ENCODE measurements around the gene LGR5.
A peak's percentile ranks its signal among the peaks of the same experiment; 100 is the strongest.

The LGR5 gene

GRCh38 chr12:71499834-71500233 lies 60.2 kb downstream of the LGR5 start:
- no peak for DNase-seq (ENCODE audit: low read depth)
- TF ChIP-seq CTCF (conservative IDR thresholded peaks at IDR 0.05; ENCODE audit: low read length), result no peak
- H3K4me3 ChIP-seq (ENCODE audit: low read length), result no peak overlapping the region

DNA sequence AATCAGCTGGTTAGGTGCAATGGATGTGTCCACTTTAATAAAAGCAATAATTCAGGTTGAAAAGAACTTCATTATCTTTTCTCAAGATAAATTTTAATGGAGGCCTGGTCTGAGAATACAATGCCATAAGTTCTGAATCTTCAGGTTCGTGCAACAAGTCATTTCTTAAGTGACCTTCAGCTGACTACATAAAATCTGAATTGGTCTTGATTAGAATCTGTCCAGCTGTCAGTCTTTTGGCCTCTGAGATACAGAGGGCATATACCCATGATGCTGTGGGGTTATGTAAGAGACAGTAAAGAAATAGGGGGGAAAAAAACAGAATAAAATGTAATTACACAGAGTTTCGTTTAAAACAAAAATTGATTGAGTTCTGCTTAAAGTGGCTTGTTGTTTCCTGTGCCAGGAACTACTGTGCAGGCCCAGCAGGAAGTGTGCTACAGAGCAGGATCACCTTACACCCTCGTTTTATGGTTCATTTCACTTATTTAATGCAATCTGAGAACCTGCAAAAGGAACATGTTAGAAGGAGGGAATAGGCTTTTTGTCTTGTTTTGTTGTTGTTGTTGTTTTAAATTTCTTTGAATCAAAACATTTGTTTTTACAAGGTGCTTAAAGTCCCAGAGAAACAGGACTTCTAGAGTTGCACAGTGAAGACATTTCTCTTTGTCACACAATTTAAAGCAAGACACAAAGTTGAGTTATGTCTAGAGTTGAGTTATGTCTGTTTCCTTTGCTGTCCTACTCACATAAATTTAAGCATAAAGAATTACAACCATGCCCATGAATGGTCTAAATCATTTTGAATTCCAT lies 64.2 kb downstream of the LGR5 start:
- no peak for DNase-seq (ENCODE audit: low read depth)
- no peak overlapping the region for H3K4me3 ChIP-seq (ENCODE audit: low read length)
- TF ChIP-seq CTCF (conservative IDR thresholded peaks at IDR 0.05; ENCODE audit: low read length), result no peak

DNA sequence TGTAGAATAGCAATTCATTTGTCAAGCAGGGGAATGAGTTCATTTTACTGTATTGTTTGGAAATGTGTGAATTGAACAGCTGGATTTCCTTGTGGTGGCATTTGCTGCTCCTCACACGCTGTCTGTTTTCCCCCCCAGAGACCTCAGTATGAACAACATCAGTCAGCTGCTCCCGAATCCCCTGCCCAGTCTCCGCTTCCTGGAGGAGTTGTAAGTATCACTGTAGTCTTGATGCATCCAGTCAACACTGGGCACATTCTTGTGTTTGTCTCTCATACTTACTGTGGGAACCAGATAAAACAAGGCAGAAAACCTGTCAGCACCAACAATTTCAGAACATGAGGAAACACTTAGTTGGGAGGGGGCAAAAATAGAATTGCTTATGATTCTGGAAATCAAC lies 64.9 kb downstream of the LGR5 start:
- peak; percentile 5 for DNase-seq (ENCODE audit: low read depth)
- no peak for TF ChIP-seq CTCF (conservative IDR thresholded peaks at IDR 0.05; ENCODE audit: low read length)
- no peak overlapping the region for H3K4me3 ChIP-seq (ENCODE audit: low read length)

- no peak for TF ChIP-seq CTCF (conservative IDR thresholded peaks at IDR 0.05; ENCODE audit: low read length)
- H3K4me3 ChIP-seq (ENCODE audit: low read length), result no peak overlapping the region
- DNase-seq (ENCODE audit: low read depth), result no peak
Observed at GRCh38 chr12:71509705-71510104, 70.1 kb downstream of the LGR5 start.

DNA sequence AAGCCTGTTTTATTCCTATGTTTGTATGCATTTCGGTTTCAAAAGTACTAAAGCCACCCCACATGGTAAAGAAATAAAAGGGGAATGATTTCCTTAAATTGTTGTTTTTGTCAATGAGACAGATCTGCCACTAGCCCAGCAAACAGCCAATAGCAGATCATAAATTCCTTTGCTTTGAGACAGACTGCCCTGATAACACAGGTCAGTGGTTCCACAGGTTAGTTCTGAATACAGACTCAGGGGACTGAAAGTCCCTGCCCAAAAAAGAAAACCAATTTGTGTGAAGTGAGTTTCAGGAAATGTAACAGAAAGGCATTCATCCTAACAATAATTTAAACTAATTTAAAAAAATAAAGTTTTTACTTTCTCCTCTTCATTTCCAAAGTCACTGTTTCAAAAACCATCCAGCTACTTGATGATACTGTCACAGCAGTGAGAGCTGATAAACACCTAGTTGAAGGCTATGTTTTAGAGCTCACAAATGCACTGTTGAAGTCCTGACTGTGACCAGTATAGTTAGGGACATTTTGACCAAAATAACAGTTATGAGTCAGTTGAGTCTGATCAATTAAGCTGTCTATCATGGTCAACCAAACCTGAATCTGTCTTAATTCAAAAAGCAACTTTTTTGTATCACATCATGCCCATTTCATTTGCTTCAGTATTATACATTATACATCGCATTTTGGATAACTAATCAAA lies 77.7 kb downstream of the LGR5 start:
- H3K4me3 ChIP-seq (ENCODE audit: low read length), result no peak overlapping the region
- no peak for DNase-seq (ENCODE audit: low read depth)
- no peak for TF ChIP-seq CTCF (conservative IDR thresholded peaks at IDR 0.05; ENCODE audit: low read length)

DNA sequence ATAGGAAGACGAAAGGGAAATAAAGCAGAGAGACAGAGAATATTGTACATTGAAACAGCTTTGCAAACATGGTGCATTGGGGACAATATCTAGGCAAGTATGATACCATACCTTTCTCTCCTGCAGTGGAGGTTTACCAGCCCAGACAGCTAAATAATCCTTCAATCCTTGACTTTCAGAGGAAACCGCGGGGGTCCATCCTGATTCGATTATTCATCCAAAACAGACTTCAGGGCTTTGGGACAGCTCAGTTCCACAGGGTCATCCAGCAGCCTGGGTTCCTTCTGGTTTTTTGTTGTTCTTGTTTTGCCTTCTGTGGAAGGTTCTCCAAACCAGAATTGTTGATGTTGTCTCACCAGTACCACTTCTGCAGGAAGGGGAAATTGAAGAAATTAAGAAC lies 81.5 kb downstream of the LGR5 start:
- TF ChIP-seq CTCF (conservative IDR thresholded peaks at IDR 0.05; ENCODE audit: low read length), result no peak
- H3K4me3 ChIP-seq (ENCODE audit: low read length), result no peak overlapping the region
- DNase-seq (ENCODE audit: low read depth), result no peak

GRCh38 chr12:71524626-71525025 lies 85.0 kb downstream of the LGR5 start:
- H3K4me3 ChIP-seq (ENCODE audit: low read length), result no peak overlapping the region
- no peak for TF ChIP-seq CTCF (conservative IDR thresholded peaks at IDR 0.05; ENCODE audit: low read length)
- DNase-seq (ENCODE audit: low read depth), result no peak

Measured in AG10803 (cell line).